ENCODE data around the gene TMEM178B.
A peak's percentile ranks its signal among the peaks of the same experiment; 100 is the strongest.

Gene TMEM178B

GRCh38 chr7:141461924-141462323, 388.1 kb downstream of the TMEM178B start:
- DNase-seq = peak in 1 of 51 donors; percentile 48

- peak in 28 of 51 donors; percentile 5 to 65 (median 27) for DNase-seq
These were observed 389.1 kb downstream of the TMEM178B start for GRCh38 chr7:141462958-141463357.

- peak in 1 of 51 donors; percentile 3 for DNase-seq
These were observed 390.1 kb downstream of the TMEM178B start for GRCh38 chr7:141463986-141464385.

GRCh38 chr7:141464551-141464950, 390.7 kb downstream of the TMEM178B start:
- DNase-seq = no peak

GRCh38 chr7:141466151-141466904, 392.5 kb downstream of the TMEM178B start:
- no peak for DNase-seq

- DNase-seq = no peak
These were observed 394.5 kb downstream of the TMEM178B start for GRCh38 chr7:141468341-141468740.

- DNase-seq = no peak
These were observed 401.8 kb downstream of the TMEM178B start for GRCh38 chr7:141475679-141476078.

- peak in 2 of 51 donors; percentile 17 to 24 for DNase-seq
These were observed 404.0 kb downstream of the TMEM178B start for GRCh38 chr7:141477865-141478264.

GRCh38 chr7:141478845-141479244, 405.0 kb downstream of the TMEM178B start:
- no peak for DNase-seq

GRCh38 chr7:141480953-141481352, 407.1 kb downstream of the TMEM178B start:
- no peak for DNase-seq

GRCh38 chr7:141481971-141482370, 408.1 kb downstream of the TMEM178B start:
- peak in 1 of 51 donors; percentile 18 for DNase-seq

- DNase-seq = no peak
These were observed 409.2 kb downstream of the TMEM178B start for GRCh38 chr7:141483044-141483443.

GRCh38 chr7:141484907-141485306, 411.0 kb downstream of the TMEM178B start:
- no peak for DNase-seq

GRCh38 chr7:141486959-141487358, 413.1 kb downstream of the TMEM178B start:
- DNase-seq = no peak

GRCh38 chr7:141490474-141490873, 416.6 kb downstream of the TMEM178B start:
- no peak for DNase-seq

GRCh38 chr7:141495057-141495456, 421.2 kb downstream of the TMEM178B start:
- DNase-seq = no peak

GRCh38 chr7:141497391-141497790, 423.5 kb downstream of the TMEM178B start:
- no peak for DNase-seq

GRCh38 chr7:141500608-141501007, 426.7 kb downstream of the TMEM178B start:
- DNase-seq = no peak

GRCh38 chr7:141501451-141501850, 427.6 kb downstream of the TMEM178B start:
- DNase-seq = no peak

- DNase-seq = peak in 3 of 51 donors; percentile 4 to 23 (median 8)
These were observed 437.4 kb downstream of the TMEM178B start for GRCh38 chr7:141511316-141511675.

- peak in 32 of 51 donors; percentile 3 to 55 (median 18) for DNase-seq
These were observed 438.0 kb downstream of the TMEM178B start for GRCh38 chr7:141511676-141512396.

GRCh38 chr7:141512597-141512996, 438.7 kb downstream of the TMEM178B start:
- no peak for DNase-seq

- no peak for DNase-seq
These were observed 439.9 kb downstream of the TMEM178B start for GRCh38 chr7:141513720-141514119.

All from hypothalamus (tissue), 51 donors.